H1 (cell line): ENCODE results near the gene CLEC12A. TPM values are rescaled to one million over a fixed set of nuclear protein-coding genes. Genes with fewer than 3 reads are reported as not detected.

Experiments used
- CBX5 ChIP-seq: fragments of 300-800, 300-1000 bp; sonication (generic); IDR thresholded peaks from 2 replicates; pipeline ENCODE4 v1.7.1; 2016; ENCODE audit warnings: antibody characterized with exemption, low read length, low read depth
- CHD1 ChIP-seq: IDR thresholded peaks from 2 replicates; pipeline ENCODE4 v1.6.1; 2012; ENCODE audit warnings: low read depth, low read length, improper control_type of control experiment
- HDAC6 ChIP-seq: IDR thresholded peaks from one replicate; pipeline ENCODE4 v1.7.1; 2012; ENCODE audit warnings: low read depth, mild to moderate bottlenecking, inconsistent platforms, low read length, moderate library complexity
- JUN ChIP-seq: IDR thresholded peaks from 2 replicates; pipeline ENCODE4 v1.6.1; 2011; ENCODE audit warnings: low read depth, mild to moderate bottlenecking, improper control_type of control experiment, low read length
- POLR2AphosphoS5 ChIP-seq: IDR thresholded peaks from 2 replicates; pipeline ENCODE4 v1.6.1; 2011; ENCODE audit warnings: low read depth, low read length
- POU5F1 ChIP-seq: IDR thresholded peaks from 2 replicates; pipeline ENCODE4 v1.6.1; 2011; ENCODE audit warnings: low read depth, mild to moderate bottlenecking, low read length, moderate library complexity
- SIRT6 ChIP-seq: IDR thresholded peaks from one replicate; pipeline ENCODE4 v1.7.1; 2012; ENCODE audit warnings: low read length, inconsistent platforms
- SUZ12 ChIP-seq: fragments of 200-600 bp; sonication (generic); IDR thresholded peaks from 2 replicates; pipeline ENCODE4 v1.6.1; 2012; ENCODE audit warnings: mild to moderate bottlenecking, inconsistent platforms, low read length, moderate library complexity, mixed read lengths
- ZNF274 ChIP-seq: IDR thresholded peaks from 2 replicates; pipeline ENCODE4 v1.7.0; 2012; ENCODE audit warnings: low read length, borderline replicate concordance; ENCODE audit errors: extremely low read depth
- polyA plus RNA-seq, 7 experiments: library from polyadenylated mRNA; depleted of rRNA in 3 of 7; stranded (reverse) in 5 of 7; unstranded in 2 of 7; fragments of >200 nt in 5 of 7; fragments of 200-250 nt in 2 of 7; gene quantifications; 1 replicate in 5 of 7; 2 replicates in 1 of 7; 4 replicates in 1 of 7; pipeline versions ENCODE4 v1.2.1 to v1.2.3, GENCODE V29; 2011 to 2013; ENCODE audit warnings: missing spikeins in 2 of 7, mixed read lengths in 2 of 7
- total RNA-seq: library from RNA; stranded (reverse); fragmentation: NEBNext Ultra II Directional; extraction: Animal tissue kit (Norgen Biotek cat#: 25700); gene quantifications from 2 replicates; pipeline ENCODE4 v1.2.1, GENCODE V29; 2021
- TF ChIP-seq, protein P1 (sequence below): fragments of 300-600 bp; sonication (generic); IDR thresholded peaks from 2 replicates; pipeline ENCODE4 v1.7.1; 2012; ENCODE audit warnings: low read length, moderate library complexity, mild to moderate bottlenecking, inconsistent platforms; ENCODE audit not compliant: insufficient replicate concordance
- TF ChIP-seq, protein P2 (sequence below): IDR thresholded peaks from 2 replicates; pipeline ENCODE4 v1.6.1; 2012; ENCODE audit warnings: low read length, inconsistent platforms

CLEC12A gene
- total and polyA plus RNA-seq, 2 of the 8 experiments (the other 6 are each of a cell fraction or from before 2014, with no cell fraction given) = not detected

DNA sequence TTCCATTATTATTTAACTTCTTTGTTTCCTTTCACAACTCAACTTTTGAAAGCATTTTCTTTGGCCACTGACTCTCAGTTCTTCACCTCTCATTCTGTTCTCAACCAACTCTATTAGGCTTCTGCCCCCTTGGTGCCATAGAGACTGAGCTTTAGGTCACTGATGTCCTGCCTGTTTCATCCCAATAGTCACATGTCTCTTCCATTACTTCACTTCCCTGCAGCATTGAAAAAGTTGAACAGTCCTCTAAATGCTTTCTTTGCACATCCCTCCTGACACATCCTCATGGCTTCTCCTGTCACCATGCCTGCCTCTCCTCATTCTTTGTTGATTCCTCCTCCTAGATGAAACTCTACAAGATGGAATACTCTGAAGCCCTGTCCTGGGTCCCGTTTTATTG, 2.7 kb downstream of the CLEC12A start (continued):
- TF ChIP-seq, protein P1, sequence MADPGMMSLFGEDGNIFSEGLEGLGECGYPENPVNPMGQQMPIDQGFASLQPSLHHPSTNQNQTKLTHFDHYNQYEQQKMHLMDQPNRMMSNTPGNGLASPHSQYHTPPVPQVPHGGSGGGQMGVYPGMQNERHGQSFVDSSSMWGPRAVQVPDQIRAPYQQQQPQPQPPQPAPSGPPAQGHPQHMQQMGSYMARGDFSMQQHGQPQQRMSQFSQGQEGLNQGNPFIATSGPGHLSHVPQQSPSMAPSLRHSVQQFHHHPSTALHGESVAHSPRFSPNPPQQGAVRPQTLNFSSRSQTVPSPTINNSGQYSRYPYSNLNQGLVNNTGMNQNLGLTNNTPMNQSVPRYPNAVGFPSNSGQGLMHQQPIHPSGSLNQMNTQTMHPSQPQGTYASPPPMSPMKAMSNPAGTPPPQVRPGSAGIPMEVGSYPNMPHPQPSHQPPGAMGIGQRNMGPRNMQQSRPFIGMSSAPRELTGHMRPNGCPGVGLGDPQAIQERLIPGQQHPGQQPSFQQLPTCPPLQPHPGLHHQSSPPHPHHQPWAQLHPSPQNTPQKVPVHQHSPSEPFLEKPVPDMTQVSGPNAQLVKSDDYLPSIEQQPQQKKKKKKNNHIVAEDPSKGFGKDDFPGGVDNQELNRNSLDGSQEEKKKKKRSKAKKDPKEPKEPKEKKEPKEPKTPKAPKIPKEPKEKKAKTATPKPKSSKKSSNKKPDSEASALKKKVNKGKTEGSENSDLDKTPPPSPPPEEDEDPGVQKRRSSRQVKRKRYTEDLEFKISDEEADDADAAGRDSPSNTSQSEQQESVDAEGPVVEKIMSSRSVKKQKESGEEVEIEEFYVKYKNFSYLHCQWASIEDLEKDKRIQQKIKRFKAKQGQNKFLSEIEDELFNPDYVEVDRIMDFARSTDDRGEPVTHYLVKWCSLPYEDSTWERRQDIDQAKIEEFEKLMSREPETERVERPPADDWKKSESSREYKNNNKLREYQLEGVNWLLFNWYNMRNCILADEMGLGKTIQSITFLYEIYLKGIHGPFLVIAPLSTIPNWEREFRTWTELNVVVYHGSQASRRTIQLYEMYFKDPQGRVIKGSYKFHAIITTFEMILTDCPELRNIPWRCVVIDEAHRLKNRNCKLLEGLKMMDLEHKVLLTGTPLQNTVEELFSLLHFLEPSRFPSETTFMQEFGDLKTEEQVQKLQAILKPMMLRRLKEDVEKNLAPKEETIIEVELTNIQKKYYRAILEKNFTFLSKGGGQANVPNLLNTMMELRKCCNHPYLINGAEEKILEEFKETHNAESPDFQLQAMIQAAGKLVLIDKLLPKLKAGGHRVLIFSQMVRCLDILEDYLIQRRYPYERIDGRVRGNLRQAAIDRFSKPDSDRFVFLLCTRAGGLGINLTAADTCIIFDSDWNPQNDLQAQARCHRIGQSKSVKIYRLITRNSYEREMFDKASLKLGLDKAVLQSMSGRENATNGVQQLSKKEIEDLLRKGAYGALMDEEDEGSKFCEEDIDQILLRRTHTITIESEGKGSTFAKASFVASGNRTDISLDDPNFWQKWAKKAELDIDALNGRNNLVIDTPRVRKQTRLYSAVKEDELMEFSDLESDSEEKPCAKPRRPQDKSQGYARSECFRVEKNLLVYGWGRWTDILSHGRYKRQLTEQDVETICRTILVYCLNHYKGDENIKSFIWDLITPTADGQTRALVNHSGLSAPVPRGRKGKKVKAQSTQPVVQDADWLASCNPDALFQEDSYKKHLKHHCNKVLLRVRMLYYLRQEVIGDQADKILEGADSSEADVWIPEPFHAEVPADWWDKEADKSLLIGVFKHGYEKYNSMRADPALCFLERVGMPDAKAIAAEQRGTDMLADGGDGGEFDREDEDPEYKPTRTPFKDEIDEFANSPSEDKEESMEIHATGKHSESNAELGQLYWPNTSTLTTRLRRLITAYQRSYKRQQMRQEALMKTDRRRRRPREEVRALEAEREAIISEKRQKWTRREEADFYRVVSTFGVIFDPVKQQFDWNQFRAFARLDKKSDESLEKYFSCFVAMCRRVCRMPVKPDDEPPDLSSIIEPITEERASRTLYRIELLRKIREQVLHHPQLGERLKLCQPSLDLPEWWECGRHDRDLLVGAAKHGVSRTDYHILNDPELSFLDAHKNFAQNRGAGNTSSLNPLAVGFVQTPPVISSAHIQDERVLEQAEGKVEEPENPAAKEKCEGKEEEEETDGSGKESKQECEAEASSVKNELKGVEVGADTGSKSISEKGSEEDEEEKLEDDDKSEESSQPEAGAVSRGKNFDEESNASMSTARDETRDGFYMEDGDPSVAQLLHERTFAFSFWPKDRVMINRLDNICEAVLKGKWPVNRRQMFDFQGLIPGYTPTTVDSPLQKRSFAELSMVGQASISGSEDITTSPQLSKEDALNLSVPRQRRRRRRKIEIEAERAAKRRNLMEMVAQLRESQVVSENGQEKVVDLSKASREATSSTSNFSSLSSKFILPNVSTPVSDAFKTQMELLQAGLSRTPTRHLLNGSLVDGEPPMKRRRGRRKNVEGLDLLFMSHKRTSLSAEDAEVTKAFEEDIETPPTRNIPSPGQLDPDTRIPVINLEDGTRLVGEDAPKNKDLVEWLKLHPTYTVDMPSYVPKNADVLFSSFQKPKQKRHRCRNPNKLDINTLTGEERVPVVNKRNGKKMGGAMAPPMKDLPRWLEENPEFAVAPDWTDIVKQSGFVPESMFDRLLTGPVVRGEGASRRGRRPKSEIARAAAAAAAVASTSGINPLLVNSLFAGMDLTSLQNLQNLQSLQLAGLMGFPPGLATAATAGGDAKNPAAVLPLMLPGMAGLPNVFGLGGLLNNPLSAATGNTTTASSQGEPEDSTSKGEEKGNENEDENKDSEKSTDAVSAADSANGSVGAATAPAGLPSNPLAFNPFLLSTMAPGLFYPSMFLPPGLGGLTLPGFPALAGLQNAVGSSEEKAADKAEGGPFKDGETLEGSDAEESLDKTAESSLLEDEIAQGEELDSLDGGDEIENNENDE = no peak
- TF ChIP-seq SIRT6 = no peak
- no peak for TF ChIP-seq POU5F1
- no peak for TF ChIP-seq POLR2AphosphoS5
- TF ChIP-seq, protein P2, sequence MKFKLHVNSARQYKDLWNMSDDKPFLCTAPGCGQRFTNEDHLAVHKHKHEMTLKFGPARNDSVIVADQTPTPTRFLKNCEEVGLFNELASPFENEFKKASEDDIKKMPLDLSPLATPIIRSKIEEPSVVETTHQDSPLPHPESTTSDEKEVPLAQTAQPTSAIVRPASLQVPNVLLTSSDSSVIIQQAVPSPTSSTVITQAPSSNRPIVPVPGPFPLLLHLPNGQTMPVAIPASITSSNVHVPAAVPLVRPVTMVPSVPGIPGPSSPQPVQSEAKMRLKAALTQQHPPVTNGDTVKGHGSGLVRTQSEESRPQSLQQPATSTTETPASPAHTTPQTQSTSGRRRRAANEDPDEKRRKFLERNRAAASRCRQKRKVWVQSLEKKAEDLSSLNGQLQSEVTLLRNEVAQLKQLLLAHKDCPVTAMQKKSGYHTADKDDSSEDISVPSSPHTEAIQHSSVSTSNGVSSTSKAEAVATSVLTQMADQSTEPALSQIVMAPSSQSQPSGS = no peak
- TF ChIP-seq SUZ12 = no peak
- no peak for TF ChIP-seq CHD1
- no peak for TF ChIP-seq CBX5
- TF ChIP-seq ZNF274 = no peak
- TF ChIP-seq HDAC6 = no peak
- TF ChIP-seq JUN = no peak
